GM12878 (cell line): Measurements from ENCODE around the gene GTSF1L. TPM values are rescaled to one million over a fixed set of nuclear protein-coding genes. Genes with fewer than 3 reads are reported as not detected.

ENCODE experiments used
- ATF7 ChIP-seq: fragments of 450-650 bp; IDR thresholded peaks from 2 replicates; pipeline ENCODE4 v1.6.1; 2016; ENCODE audit warnings: low read depth, mild to moderate bottlenecking
- CBX3 ChIP-seq: fragments of 200-600 bp; sonication (generic); IDR thresholded peaks from 2 replicates; pipeline ENCODE4 v1.6.1; 2016; ENCODE audit warnings: low read depth, borderline replicate concordance
- IKZF2 ChIP-seq, 2 experiments: fragments of 450-650 bp; IDR thresholded peaks; 2 replicates each; pipeline ENCODE4 v1.6.1; 2017; ENCODE audit warnings: mild to moderate bottlenecking in 2 of 2, moderate library complexity in 2 of 2
- KDM1A ChIP-seq: fragments of 200-600 bp; sonication (generic); IDR thresholded peaks from 2 replicates; pipeline ENCODE4 v1.6.1; 2016; ENCODE audit warnings: borderline replicate concordance
- MEF2A ChIP-seq: IDR thresholded peaks from 2 replicates; pipeline ENCODE4 v1.6.1; 2011; ENCODE audit warnings: low read depth, mild to moderate bottlenecking, low read length, moderate library complexity; ENCODE audit not compliant: insufficient read depth
- NFXL1 ChIP-seq: fragments of 450-650 bp; IDR thresholded peaks from 2 replicates; pipeline ENCODE4 v1.6.1; 2017; ENCODE audit warnings: antibody characterized with exemption, mild to moderate bottlenecking, borderline replicate concordance
- NR2C1 ChIP-seq: fragments of 450-650 bp; IDR thresholded peaks from 2 replicates; pipeline ENCODE4 v1.6.1; 2017; ENCODE audit warnings: antibody characterized with exemption, mild to moderate bottlenecking, moderate library complexity
- RUNX3 ChIP-seq: IDR thresholded peaks from 2 replicates; pipeline ENCODE4 v1.6.1; 2012; ENCODE audit warnings: low read length, inconsistent platforms
- SMAD5 ChIP-seq: IDR thresholded peaks from 2 replicates; pipeline ENCODE4 v1.6.1; 2016; ENCODE audit warnings: antibody characterized with exemption, low read depth
- STAT1 ChIP-seq: fragments of 450-650 bp; conservative IDR thresholded peaks from 2 replicates; pipeline ENCODE4 v1.6.1; 2014; ENCODE audit warnings: antibody characterized with exemption, mild to moderate bottlenecking
- TARDBP ChIP-seq: IDR thresholded peaks from 2 replicates; pipeline ENCODE4 v1.6.1; 2016; ENCODE audit warnings: borderline replicate concordance
- ZNF207 ChIP-seq: fragments of 450-650 bp; IDR thresholded peaks from 2 replicates; pipeline ENCODE4 v1.6.1; 2014; ENCODE audit warnings: antibody characterized with exemption, mild to moderate bottlenecking, borderline replicate concordance
- polyA plus RNA-seq, 11 experiments: library from polyadenylated mRNA; depleted of rRNA in 4 of 11; unstranded in 6 of 11; stranded (reverse) in 5 of 11; fragments of >200 nt; fragmentation: Nextera tagmentation in 4 of 11; fragmentation: Illumina TruSeq in 1 of 11; extraction: Ambion mirVana in 4 of 11; extraction: Trizol in 1 of 11; gene quantifications; 1 replicate in 1 of 11; 2 replicates in 10 of 11; pipeline versions ENCODE4 v1.2.1 to v1.2.3, GENCODE V29; 2011 to 2016; ENCODE audit warnings: inconsistent platforms in 2 of 11, missing spikeins in 2 of 11, low read depth in 1 of 11
- total RNA-seq, 4 experiments: library from RNA; depleted of rRNA in 3 of 4; stranded (reverse); fragments of >200 nt in 3 of 4; fragmentation: Illumina TruSeq in 1 of 4; extraction: Trizol in 1 of 4; gene quantifications; 2 replicates each; pipeline versions ENCODE4 v1.2.1 to v1.2.3, GENCODE V29; 2013 to 2021
- TF ChIP-seq, protein P1 (sequence below): IDR thresholded peaks from 2 replicates; pipeline ENCODE4 v1.6.1; 2012; ENCODE audit warnings: mild to moderate bottlenecking, low read depth, low read length
- TF ChIP-seq, protein P2 (sequence below): fragments of 450-650 bp; IDR thresholded peaks from 2 replicates; pipeline ENCODE4 v1.6.1; 2017; ENCODE audit warnings: mild to moderate bottlenecking, moderate library complexity
- TF ChIP-seq, protein P3 (sequence below): fragments of 450-650 bp; IDR thresholded peaks from 2 replicates; pipeline ENCODE4 v1.6.1; 2017; ENCODE audit warnings: borderline replicate concordance
- TF ChIP-seq, protein P4 (sequence below): IDR thresholded peaks from 2 replicates; pipeline ENCODE4 v1.6.1; 2012; ENCODE audit warnings: low read depth, low read length, improper control_type of control experiment
- TF ChIP-seq, protein P5 (sequence below): fragments of 150-350 bp; IDR thresholded peaks from 2 replicates; pipeline ENCODE4 v1.6.1; 2014; ENCODE audit warnings: mild to moderate bottlenecking, low read depth, low read length

The GTSF1L gene
- total and polyA plus RNA-seq, 10 of the 15 experiments (the other 5 are each of a cell fraction or from before 2014, with no cell fraction given): 0.56 to 2.4 (median 1.3) TPM

DNA sequence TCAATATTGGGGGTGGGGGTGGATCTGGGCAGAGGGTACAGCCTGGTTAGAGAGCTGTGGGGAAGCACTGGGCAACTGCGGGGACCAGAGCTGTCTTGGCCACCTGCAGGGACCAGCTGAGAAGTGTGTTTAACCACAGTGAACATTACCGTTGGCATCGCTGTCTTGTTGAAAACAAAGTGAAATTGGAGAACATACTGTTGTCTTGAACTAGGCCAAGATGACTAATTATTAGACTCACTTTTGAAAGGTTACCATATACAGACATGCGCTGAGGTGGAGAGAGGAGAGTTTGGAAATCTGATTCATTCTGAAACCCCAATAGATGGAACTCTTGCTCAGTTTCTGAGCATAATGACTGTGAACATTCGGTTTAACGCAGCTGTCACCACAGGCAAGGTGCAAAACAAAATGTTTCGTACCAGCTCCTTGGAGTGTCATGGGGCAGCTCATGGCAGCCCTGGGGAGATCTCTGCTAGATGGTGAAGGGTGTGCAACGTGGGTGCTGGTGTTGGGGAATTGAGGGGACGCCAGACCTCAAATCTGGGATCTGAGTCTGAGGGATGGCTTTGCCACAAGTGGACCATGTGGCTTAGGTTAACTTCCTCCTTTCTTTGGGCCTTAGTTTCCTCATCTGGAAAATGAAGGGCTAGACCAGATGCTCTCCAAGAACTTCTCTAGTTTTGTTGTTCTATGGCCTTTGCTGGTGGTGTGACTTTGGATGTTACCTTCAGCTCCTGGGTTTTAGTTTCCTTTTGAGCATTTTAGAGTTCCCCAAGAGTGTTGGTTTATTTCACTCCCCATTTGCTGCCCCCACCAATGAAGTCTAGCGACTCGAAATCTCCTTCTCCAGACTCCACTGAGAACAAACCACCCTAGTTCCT lies 24.6 kb upstream of the GTSF1L start (continued):
- TF ChIP-seq NR2C1 (peak; percentile 14; the same call in 1 of the 2 replicates), IKZF2 (IDR thresholded peaks at IDR 0.05) (peak; percentile 99), CBX3 (no peak), STAT1 (no peak), SMAD5 (no peak), KDM1A (no peak), MEF2A (peak; percentile 66; the same call in 1 of the 2 replicates), TARDBP (no peak), NFXL1 (no peak), ATF7 (peak; percentile 92), ZNF207 (peak; percentile 23; the same call in 1 of the 2 replicates), RUNX3 (peak; percentile 97)
- TF ChIP-seq, protein P1, sequence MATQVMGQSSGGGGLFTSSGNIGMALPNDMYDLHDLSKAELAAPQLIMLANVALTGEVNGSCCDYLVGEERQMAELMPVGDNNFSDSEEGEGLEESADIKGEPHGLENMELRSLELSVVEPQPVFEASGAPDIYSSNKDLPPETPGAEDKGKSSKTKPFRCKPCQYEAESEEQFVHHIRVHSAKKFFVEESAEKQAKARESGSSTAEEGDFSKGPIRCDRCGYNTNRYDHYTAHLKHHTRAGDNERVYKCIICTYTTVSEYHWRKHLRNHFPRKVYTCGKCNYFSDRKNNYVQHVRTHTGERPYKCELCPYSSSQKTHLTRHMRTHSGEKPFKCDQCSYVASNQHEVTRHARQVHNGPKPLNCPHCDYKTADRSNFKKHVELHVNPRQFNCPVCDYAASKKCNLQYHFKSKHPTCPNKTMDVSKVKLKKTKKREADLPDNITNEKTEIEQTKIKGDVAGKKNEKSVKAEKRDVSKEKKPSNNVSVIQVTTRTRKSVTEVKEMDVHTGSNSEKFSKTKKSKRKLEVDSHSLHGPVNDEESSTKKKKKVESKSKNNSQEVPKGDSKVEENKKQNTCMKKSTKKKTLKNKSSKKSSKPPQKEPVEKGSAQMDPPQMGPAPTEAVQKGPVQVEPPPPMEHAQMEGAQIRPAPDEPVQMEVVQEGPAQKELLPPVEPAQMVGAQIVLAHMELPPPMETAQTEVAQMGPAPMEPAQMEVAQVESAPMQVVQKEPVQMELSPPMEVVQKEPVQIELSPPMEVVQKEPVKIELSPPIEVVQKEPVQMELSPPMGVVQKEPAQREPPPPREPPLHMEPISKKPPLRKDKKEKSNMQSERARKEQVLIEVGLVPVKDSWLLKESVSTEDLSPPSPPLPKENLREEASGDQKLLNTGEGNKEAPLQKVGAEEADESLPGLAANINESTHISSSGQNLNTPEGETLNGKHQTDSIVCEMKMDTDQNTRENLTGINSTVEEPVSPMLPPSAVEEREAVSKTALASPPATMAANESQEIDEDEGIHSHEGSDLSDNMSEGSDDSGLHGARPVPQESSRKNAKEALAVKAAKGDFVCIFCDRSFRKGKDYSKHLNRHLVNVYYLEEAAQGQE: no peak
- TF ChIP-seq, protein P2, sequence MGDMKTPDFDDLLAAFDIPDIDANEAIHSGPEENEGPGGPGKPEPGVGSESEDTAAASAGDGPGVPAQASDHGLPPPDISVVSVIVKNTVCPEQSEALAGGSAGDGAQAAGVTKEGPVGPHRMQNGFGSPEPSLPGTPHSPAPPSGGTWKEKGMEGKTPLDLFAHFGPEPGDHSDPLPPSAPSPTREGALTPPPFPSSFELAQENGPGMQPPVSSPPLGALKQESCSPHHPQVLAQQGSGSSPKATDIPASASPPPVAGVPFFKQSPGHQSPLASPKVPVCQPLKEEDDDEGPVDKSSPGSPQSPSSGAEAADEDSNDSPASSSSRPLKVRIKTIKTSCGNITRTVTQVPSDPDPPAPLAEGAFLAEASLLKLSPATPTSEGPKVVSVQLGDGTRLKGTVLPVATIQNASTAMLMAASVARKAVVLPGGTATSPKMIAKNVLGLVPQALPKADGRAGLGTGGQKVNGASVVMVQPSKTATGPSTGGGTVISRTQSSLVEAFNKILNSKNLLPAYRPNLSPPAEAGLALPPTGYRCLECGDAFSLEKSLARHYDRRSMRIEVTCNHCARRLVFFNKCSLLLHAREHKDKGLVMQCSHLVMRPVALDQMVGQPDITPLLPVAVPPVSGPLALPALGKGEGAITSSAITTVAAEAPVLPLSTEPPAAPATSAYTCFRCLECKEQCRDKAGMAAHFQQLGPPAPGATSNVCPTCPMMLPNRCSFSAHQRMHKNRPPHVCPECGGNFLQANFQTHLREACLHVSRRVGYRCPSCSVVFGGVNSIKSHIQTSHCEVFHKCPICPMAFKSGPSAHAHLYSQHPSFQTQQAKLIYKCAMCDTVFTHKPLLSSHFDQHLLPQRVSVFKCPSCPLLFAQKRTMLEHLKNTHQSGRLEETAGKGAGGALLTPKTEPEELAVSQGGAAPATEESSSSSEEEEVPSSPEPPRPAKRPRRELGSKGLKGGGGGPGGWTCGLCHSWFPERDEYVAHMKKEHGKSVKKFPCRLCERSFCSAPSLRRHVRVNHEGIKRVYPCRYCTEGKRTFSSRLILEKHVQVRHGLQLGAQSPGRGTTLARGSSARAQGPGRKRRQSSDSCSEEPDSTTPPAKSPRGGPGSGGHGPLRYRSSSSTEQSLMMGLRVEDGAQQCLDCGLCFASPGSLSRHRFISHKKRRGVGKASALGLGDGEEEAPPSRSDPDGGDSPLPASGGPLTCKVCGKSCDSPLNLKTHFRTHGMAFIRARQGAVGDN: peak; percentile 96
- TF ChIP-seq, protein P3, sequence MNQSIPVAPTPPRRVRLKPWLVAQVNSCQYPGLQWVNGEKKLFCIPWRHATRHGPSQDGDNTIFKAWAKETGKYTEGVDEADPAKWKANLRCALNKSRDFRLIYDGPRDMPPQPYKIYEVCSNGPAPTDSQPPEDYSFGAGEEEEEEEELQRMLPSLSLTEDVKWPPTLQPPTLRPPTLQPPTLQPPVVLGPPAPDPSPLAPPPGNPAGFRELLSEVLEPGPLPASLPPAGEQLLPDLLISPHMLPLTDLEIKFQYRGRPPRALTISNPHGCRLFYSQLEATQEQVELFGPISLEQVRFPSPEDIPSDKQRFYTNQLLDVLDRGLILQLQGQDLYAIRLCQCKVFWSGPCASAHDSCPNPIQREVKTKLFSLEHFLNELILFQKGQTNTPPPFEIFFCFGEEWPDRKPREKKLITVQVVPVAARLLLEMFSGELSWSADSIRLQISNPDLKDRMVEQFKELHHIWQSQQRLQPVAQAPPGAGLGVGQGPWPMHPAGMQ: 0 out of 2 replicates have a peak, but pooled peaks have one; percentile 5
- TF ChIP-seq, protein P4, sequence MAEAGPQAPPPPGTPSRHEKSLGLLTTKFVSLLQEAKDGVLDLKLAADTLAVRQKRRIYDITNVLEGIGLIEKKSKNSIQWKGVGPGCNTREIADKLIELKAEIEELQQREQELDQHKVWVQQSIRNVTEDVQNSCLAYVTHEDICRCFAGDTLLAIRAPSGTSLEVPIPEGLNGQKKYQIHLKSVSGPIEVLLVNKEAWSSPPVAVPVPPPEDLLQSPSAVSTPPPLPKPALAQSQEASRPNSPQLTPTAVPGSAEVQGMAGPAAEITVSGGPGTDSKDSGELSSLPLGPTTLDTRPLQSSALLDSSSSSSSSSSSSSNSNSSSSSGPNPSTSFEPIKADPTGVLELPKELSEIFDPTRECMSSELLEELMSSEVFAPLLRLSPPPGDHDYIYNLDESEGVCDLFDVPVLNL: no peak
- TF ChIP-seq, protein P5, sequence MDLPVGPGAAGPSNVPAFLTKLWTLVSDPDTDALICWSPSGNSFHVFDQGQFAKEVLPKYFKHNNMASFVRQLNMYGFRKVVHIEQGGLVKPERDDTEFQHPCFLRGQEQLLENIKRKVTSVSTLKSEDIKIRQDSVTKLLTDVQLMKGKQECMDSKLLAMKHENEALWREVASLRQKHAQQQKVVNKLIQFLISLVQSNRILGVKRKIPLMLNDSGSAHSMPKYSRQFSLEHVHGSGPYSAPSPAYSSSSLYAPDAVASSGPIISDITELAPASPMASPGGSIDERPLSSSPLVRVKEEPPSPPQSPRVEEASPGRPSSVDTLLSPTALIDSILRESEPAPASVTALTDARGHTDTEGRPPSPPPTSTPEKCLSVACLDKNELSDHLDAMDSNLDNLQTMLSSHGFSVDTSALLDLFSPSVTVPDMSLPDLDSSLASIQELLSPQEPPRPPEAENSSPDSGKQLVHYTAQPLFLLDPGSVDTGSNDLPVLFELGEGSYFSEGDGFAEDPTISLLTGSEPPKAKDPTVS: no peak
